ENCODE measurements around the gene VSTM2B. TPM values are rescaled to one million over a fixed set of nuclear protein-coding genes. Genes with fewer than 3 reads are reported as not detected.

Gene VSTM2B
- total and polyA plus RNA-seq, 2 of the 13 experiments (the other 11 are each of a cell fraction or from before 2014, with no cell fraction given) = not detected

DNA sequence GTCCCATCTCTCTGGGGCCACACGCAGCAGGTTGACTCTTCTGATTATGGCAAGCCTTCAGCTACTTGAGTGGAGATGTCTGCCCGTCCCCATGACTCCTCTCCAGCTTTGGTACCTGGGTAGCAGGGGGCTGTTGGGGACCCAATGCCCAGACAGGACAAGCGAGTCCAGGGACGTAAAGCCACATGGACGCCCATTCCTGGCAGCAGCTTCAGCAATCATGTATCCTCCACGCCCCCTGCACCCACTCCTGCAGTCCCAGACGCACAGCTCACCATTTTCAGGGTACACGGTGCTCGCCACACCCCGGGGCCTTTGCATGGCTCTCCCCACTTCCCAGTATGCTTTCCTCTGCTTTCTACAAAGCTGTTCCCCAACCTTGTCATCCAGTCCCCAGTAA lies 22.0 kb upstream of the VSTM2B start:
- in situ Hi-C loops (cut with HindIII; ENCODE audit: extremely low pct_ligation_motif_present, low pct_unique_long_range_greater_than_20kb) = no loop called here
- BruUV-seq (replicated peaks) = no TSS peak
- no peaks in the 10 kb centered on the region for H3K4me1 ChIP-seq (ENCODE audit: insufficient read depth, low read length)
- no peak overlapping the region for H3K9ac ChIP-seq (ENCODE audit: insufficient read depth, low read depth, low read length)
- no peaks in the 10 kb centered on the region for H3K36me3 ChIP-seq (replicated peaks in 1 of 2; ENCODE audit: control insufficient read depth in 1 of 2, insufficient read depth in 2 of 2, low read length in 2 of 2)
- H3K4me3 ChIP-seq (replicated peaks in 1 of 3; ENCODE audit: insufficient read depth in 1 of 3, low read depth in 2 of 3, low read length in 3 of 3) = no peak overlapping the region
- TF ChIP-seq NFATC3 (CRISPR knock-in tag; IDR thresholded peaks at IDR 0.05) (no peak), ZSCAN29 (CRISPR knock-in tag; conservative IDR thresholded peaks at IDR 0.05) (no peak), SPEN (CRISPR knock-in tag; IDR thresholded peaks at IDR 0.05; ENCODE audit: low read depth) (no peak), ZNF274 (CRISPR knock-in tag; IDR thresholded peaks at IDR 0.05) (no peak), LCORL (IDR thresholded peaks at IDR 0.05) (no peak), LCORL (CRISPR knock-in tag; IDR thresholded peaks at IDR 0.05) (no peak), ZSCAN21 (CRISPR knock-in tag; IDR thresholded peaks at IDR 0.05; ENCODE audit: borderline replicate concordance) (no peak), HHEX (CRISPR knock-in tag; IDR thresholded peaks at IDR 0.05) (no peak), SALL1 (CRISPR knock-in tag; IDR thresholded peaks at IDR 0.05) (no peak), NFIB (CRISPR knock-in tag; IDR thresholded peaks at IDR 0.05; ENCODE audit: borderline replicate concordance) (no peak), ZNF329 (CRISPR knock-in tag; IDR thresholded peaks at IDR 0.05; ENCODE audit: low read depth) (no peak), ZNF263 (CRISPR knock-in tag; IDR thresholded peaks at IDR 0.05) (no peak), ZNF136 (CRISPR knock-in tag; IDR thresholded peaks at IDR 0.05; ENCODE audit: low read depth) (no peak), CBX2 (IDR thresholded peaks at IDR 0.05; ENCODE audit: low read depth, low read length) (no peak), CBX2 (CRISPR knock-in tag; IDR thresholded peaks at IDR 0.05; ENCODE audit: low read depth) (no peak)
- TF ChIP-seq, protein P1, sequence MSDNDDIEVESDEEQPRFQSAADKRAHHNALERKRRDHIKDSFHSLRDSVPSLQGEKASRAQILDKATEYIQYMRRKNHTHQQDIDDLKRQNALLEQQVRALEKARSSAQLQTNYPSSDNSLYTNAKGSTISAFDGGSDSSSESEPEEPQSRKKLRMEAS (IDR thresholded peaks at IDR 0.05) = no peak
- TF ChIP-seq, protein P2, sequence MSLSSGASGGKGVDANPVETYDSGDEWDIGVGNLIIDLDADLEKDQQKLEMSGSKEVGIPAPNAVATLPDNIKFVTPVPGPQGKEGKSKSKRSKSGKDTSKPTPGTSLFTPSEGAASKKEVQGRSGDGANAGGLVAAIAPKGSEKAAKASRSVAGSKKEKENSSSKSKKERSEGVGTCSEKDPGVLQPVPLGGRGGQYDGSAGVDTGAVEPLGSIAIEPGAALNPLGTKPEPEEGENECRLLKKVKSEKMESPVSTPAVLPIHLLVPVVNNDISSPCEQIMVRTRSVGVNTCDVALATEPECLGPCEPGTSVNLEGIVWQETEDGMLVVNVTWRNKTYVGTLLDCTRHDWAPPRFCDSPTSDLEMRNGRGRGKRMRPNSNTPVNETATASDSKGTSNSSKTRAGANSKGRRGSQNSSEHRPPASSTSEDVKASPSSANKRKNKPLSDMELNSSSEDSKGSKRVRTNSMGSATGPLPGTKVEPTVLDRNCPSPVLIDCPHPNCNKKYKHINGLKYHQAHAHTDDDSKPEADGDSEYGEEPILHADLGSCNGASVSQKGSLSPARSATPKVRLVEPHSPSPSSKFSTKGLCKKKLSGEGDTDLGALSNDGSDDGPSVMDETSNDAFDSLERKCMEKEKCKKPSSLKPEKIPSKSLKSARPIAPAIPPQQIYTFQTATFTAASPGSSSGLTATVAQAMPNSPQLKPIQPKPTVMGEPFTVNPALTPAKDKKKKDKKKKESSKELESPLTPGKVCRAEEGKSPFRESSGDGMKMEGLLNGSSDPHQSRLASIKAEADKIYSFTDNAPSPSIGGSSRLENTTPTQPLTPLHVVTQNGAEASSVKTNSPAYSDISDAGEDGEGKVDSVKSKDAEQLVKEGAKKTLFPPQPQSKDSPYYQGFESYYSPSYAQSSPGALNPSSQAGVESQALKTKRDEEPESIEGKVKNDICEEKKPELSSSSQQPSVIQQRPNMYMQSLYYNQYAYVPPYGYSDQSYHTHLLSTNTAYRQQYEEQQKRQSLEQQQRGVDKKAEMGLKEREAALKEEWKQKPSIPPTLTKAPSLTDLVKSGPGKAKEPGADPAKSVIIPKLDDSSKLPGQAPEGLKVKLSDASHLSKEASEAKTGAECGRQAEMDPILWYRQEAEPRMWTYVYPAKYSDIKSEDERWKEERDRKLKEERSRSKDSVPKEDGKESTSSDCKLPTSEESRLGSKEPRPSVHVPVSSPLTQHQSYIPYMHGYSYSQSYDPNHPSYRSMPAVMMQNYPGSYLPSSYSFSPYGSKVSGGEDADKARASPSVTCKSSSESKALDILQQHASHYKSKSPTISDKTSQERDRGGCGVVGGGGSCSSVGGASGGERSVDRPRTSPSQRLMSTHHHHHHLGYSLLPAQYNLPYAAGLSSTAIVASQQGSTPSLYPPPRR (CRISPR knock-in tag; IDR thresholded peaks at IDR 0.05; ENCODE audit: borderline replicate concordance) = no peak
- H3K27me3 ChIP-seq (ENCODE audit: control insufficient read depth in 1 of 2, insufficient read depth in 2 of 2, low read length in 2 of 2) = peaks cover 6 to 20% of the 10 kb centered on the region in 2 experiments; a peak in 2 of 5 replicates
- H3K79me2 ChIP-seq (ENCODE audit: insufficient read depth, low read length) = no peaks in the 10 kb centered on the region
- ChIA-PET CTCF (ENCODE audit: low intra/inter-chr PET ratio, low total read pairs) (no interaction called here), POLR2A (no interaction called here)
- DNase-seq (ENCODE audit: low spot score) (no peak), ATAC-seq (no peak), FAIRE-seq (no peak)
- H3K4me2 ChIP-seq (ENCODE audit: low read depth, low read length) = no peak overlapping the region
- no peak overlapping the region for H2AFZ ChIP-seq (ENCODE audit: low read length)
- H3K27ac ChIP-seq (ENCODE audit: extremely low read length, insufficient read depth, low read length) = no peak overlapping the region
- no peaks in the 10 kb centered on the region for H3K9me3 ChIP-seq (ENCODE audit: low read length)
- intact Hi-C loops (cut with micrococcal nuclease; ENCODE audit: unreplicated experiment) = no loop called here
- H4K20me1 ChIP-seq (ENCODE audit: insufficient read depth, low read length) = no peaks in the 10 kb centered on the region
- WGBS (ENCODE audit: low lambda C conversion rate) = 0% methylated on average over 5 of the region's 10 CpGs
